Motor neuron (in vitro differentiated cells): ENCODE results near the gene ANKRD35. TPM values are rescaled to one million over a fixed set of nuclear protein-coding genes. Genes with fewer than 3 reads are reported as not detected.

Experiments
- ATAC-seq, 8 experiments: fragments of 200-7000 bp; cut with Tn5 transposase; replicated peaks in 6 of 8; 2 replicates each; pipeline ENCODE4 v1.8.0; 2021; ENCODE audit warnings: mild to moderate bottlenecking in 8 of 8, moderate library complexity in 8 of 8
- H3K27ac ChIP-seq, 2 donors: fragments of 250-450 bp; sonication (Bioruptor Pico); 2 replicates each; pipeline ENCODE4 v1.9.0; 2021; ENCODE audit warnings: antibody characterized with exemption in 2 of 2, mild to moderate bottlenecking in 2 of 2, moderate library complexity in 1 of 2
- H3K4me1 ChIP-seq, 2 donors: fragments of 250-450 bp; sonication (Bioruptor Pico); replicated peaks in 1 of 2; 2 replicates each; pipeline ENCODE4 v1.6.1; 2021; ENCODE audit warnings: antibody characterized with exemption in 2 of 2, mild to moderate bottlenecking in 2 of 2, moderate library complexity in 1 of 2
- H3K4me3 ChIP-seq, 5 donors: fragments of 250-450 bp; sonication (Bioruptor Pico); 2 replicates each; pipeline ENCODE4 v1.9.0; 2021; ENCODE audit warnings: antibody characterized with exemption in 5 of 5, mild to moderate bottlenecking in 5 of 5, moderate library complexity in 4 of 5
- WGBS, 10 experiments: fragments of 450-650 bp; shearing (Covaris generic); methylation state at CpG; one replicate each; pipeline ENCODE4 v1.0.0; 2022; 5-methylcytosine and 5-hydroxymethylcytosine counted together
- in situ Hi-C, 9 experiments: fragments of 400-800 bp; cut with MboI; loops; one replicate each; pipeline ENCODE4 v1.15.0; 2021; ENCODE audit warnings: low sequenced_read_pairs in 9 of 9, low pct_unique_long_range_greater_than_20kb in 2 of 9; ENCODE audit not compliant: unreplicated experiment in 9 of 9
- total RNA-seq, 8 experiments: library from RNA; unstranded; fragments of 300-600 nt; gene quantifications; 2 replicates each; pipeline versions ENCODE4 v1.2.3 to v1.2.4, GENCODE V29; 2022

Gene ANKRD35
- total RNA-seq, 8 experiments from 2014 or later = 0.15 to 1.4 (median 0.32) TPM; not detected in 2

DNA sequence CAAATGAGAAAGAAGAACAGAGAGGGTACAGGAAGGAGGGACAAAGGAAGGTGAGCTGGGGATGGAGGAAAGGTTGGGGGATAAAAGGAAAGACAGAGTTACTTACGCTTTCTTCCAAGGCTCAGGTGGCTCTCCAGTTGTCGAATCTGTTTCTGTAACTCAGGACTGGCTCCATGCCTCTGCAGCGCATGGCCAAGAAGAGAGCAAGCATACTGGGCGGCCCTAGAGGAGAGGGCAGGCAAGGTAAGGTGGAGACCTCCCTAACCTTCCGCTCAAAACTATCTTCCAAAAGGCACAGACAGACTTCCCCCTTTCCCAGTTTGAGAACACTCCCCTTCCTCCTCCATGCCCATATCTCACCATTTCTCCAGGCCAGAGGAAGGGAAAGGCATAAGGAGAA, 31.9 kb upstream of the ANKRD35 start:
- no peak for ATAC-seq
- in situ Hi-C loops = loop anchor here in 3 of 9 experiments (10.0 to 25.0 kb wide), 2 partner anchors 57 to 95 kb away; partner anchors contain the start of gene HJV (in 1 of the 3)
- H3K4me1 ChIP-seq = peaks cover 15 to 19% of the 10 kb centered on the region in 2 donors
- H3K4me3 ChIP-seq = peak overlapping the region; percentile 43 to 69 (median 61)
- 48 to 97% (median 77%) methylated on average over 1 to 5 of the region's 5 CpGs; no CpG with 5 or more reads in 2 of the 10 experiments for WGBS, 10 experiments
- H3K27ac ChIP-seq = peak overlapping the region in 1 of 2 donors; percentile 75

DNA sequence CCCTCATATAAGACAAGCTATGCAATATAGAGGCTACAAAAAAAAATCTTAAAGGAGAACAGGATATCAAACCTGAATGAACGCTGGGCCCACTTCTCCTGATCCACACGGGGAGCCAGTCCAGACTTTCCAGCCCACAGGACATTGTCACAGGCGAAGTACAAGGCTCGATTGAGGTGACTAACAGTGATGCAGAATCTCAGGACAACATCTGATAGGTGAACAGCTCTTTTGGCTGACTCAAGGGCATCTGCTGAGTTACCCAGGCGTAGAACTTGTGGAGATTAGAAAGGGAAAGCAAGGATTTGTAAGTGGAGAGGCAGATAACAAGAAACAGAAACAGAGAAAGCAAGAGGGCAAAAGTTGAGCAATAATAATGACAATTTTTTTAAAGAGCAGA, 31.1 kb upstream of the ANKRD35 start:
- in situ Hi-C loops = loop anchor here in 3 of 9 experiments (10.0 to 25.0 kb wide), 2 partner anchors 58 to 96 kb away; partner anchors contain the start of gene HJV (in 1 of the 3)
- Histone ChIP-seq H3K4me3 (no peak overlapping the region), H3K4me1 (peaks cover 15 to 19% of the 10 kb centered on the region in 2 donors), H3K27ac (no peak overlapping the region)
- 60 to 92% (median 81%) methylated on average over 1 to 5 of the region's 5 CpGs; no CpG with 5 or more reads in 2 of the 10 experiments for WGBS, 10 experiments
- ATAC-seq = no peak

DNA sequence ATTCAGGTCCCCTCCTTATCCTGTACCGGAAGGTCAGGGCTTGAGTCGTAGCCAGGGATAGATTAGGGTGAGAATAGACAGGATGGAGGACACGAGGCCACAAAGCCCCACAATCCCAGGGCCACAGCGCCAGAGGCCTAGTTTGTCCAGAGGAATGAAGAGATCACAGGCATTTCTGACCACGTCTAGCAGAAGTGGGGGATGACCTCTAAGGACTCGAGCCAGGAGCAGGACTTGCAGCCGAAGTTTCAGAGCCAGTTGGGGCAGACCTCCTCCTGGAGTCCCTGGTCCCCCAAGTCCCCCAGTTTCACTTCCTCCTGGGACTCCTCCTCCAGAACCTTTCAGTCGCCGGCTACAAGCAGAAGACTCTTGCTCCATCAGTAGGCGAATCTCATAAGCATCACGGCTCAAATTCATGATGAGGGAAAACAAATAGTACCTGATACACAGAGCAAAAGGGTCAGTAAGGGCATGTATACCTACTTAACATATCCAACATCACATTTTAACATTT, 26.5 kb upstream of the ANKRD35 start:
- WGBS, 10 experiments = 20 to 93% (median 88%) methylated on average over 2 to 11 of the region's 11 CpGs; no CpG with 5 or more reads in 4 of the 10 experiments
- H3K4me3 ChIP-seq = no peak overlapping the region
- H3K4me1 ChIP-seq = peaks cover 0 to 2% of the 10 kb centered on the region in 2 donors
- in situ Hi-C loops = loop anchor here in 3 of 9 experiments (10.0 to 25.0 kb wide), 2 partner anchors 63 to 100 kb away; partner anchors contain the start of gene HJV (in 1 of the 3)
- ATAC-seq = no peak
- H3K27ac ChIP-seq = no peak overlapping the region

DNA sequence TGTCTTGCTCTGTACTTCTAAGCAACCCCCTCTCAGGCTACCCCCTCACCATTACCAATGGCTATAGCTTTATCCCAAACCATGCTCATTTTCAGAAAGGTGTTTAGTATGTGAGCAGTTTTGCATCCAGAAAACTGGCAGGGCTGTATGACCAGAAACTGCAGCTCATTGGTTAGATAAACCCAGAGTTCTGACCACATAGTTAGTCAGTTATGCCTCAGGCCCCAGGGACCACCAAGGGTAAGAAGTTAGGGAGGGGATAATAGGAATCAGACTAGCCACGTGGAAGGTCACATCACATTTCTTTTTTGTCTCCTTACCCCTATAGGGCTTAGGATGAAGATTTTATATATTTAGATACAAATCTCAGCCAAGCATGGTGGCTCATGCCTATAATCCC, 23.0 kb upstream of the ANKRD35 start:
- H3K4me3 ChIP-seq = no peak overlapping the region
- no peak for ATAC-seq
- no peaks in the 10 kb centered on the region for H3K4me1 ChIP-seq
- WGBS, 10 experiments = 0 to 100% (median 78%) methylated on average over 1 of the region's 1 CpG; no CpG with 5 or more reads in 6 of the 10 experiments
- no peak overlapping the region for H3K27ac ChIP-seq
- in situ Hi-C loops = loop anchor here in 1 of 9 experiments (25.0 kb wide), 1 partner anchor 104 kb away; the partner anchor contains the start of gene HJV

DNA sequence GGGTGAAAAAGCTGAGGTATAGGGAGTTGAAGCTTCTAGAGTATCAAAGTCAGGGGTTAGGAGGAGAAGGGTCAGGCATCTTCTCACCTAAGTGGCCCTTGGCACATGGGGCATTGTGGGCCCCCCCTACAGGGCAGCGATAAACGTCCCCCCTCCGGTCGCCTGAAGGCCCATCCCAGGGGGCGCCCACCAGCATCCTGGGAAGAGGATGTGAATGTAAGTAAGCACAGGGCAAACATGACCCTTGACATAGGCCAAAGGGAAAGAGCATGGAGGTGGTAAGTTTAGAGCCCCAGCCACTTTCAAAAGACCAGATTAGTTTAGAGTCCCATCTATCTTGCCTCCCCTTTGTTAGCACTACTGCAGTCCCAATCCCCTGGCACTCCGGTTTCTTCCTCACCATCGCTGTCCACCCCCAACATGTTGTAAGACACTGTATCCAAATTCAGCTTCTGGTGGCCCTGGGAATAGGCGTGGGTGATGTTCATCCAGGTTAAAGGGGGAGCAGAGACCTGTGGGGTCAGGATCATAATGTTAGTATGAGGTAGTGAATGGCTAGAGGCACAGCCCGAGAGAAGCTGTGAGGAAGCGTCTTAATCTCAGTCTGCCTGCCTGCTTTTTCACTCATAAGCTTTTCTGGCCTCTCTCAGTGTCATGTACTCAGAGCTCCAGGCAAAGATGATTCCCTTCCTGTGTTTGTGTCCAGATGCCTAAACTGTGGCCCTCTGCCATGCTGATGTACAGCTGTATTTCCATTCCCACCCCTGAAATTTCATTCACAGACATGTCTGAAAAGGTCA, 21.5 kb upstream of the ANKRD35 start:
- peaks cover 8 to 10% of the 10 kb centered on the region in 2 donors for H3K4me1 ChIP-seq
- H3K27ac ChIP-seq = no peak overlapping the region
- no peak overlapping the region for H3K4me3 ChIP-seq
- WGBS, 10 experiments = 50 to 96% (median 82%) methylated on average over 1 to 9 of the region's 10 CpGs; no CpG with 5 or more reads in 2 of the 10 experiments
- ATAC-seq = no peak
- in situ Hi-C loops = loop anchor here in 1 of 9 experiments (25.0 kb wide), 1 partner anchor 105 kb away; the partner anchor contains the start of gene HJV

DNA sequence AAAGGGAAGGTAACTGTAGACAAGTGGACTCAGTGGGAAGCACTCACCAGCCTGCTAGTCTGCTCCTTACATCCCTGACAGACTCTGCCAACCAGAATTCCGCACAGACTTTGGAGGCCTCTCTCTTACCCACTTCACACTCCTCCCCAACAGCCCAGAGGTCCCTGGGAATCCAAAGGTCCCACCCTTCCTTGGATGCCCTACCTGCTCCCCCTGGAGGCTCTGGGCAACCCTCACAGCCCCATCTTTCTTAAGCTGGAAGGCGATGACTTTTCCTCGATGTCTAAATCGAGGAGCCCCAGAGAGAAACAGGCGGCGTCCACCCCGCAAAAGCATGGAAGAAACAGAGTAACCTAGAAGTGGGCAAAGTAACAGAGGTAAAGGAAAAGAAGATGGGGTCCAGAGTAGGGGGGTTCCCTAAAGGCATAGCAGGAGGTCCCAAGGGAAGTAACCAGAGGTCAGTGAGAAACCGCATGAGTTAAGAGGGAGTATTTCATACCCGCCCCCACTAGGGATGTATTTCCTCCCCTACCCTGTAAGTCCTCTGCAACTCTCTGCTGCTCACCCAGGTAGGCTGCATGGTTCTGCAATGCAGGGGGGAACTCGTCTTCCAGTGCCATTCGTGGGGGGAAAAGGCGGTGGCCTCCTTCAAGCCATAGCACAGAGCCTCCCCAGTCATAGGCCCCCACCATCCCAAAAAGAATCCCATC, 15.8 kb upstream of the ANKRD35 start:
- 80 to 100% (median 85%) methylated on average over 1 to 11 of the region's 12 CpGs; no CpG with 5 or more reads in 3 of the 10 experiments for WGBS, 10 experiments
- Histone ChIP-seq H3K4me1 (peaks cover 10 to 15% of the 10 kb centered on the region in 2 donors), H3K27ac (peak overlapping the region in 1 of 2 donors; percentile 28), H3K4me3 (no peak overlapping the region)
- no peak for ATAC-seq
- in situ Hi-C loops = loop anchor here in 1 of 9 experiments (25.0 kb wide), 1 partner anchor 111 kb away; the partner anchor contains the start of gene HJV

DNA sequence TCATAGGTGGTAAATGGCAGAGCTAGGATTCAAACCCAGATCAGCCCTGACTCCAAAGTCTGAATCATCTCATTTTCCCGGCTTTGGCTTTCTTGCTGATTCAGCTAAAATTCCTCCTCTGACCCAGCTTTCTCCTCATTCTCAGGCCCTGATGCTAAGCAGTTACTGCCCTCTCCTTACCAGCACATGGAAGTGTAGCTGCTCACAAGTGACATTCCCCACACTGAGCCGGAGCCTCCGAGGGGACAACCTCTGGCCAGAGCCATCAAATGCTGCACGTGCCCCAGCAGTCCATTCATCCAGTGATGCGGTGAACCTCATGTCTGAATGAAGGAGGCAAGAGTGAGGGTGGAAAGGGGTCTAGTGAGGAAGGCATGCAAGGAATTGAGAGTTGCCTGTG, 13.1 kb upstream of the ANKRD35 start:
- no peak overlapping the region for H3K4me3 ChIP-seq
- no peak overlapping the region for H3K27ac ChIP-seq
- no peak for ATAC-seq
- in situ Hi-C loops = loop anchor here in 1 of 9 experiments (10.0 kb wide), 1 partner anchor 116 kb away; no protein-coding TSS in a partner anchor
- peaks cover 10 to 15% of the 10 kb centered on the region in 2 donors for H3K4me1 ChIP-seq
- 33 to 86% (median 65%) methylated on average over 1 to 5 of the region's 5 CpGs; no CpG with 5 or more reads in 2 of the 10 experiments for WGBS, 10 experiments

DNA sequence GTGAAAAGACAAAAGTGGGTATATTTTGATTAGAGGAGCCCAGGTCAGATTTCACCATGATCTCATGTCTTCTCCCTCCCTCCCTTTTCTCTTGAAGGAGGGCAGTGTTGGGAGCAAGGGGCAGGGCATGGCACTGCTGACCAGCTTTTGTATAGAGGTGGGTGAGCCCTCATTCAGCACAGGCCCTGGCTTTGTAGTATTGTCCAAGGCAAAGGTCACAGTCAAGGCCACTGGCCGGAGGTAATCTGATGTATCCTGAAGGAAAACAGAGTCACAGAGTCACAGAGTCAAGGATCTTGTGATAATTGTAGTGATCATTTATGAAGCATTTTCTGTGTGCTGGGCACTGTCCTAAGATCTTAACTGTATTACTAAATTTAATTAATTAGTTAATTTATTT, 12.3 kb upstream of the ANKRD35 start:
- in situ Hi-C loops = loop anchor here in 1 of 9 experiments (10.0 kb wide), 1 partner anchor 117 kb away; no protein-coding TSS in a partner anchor
- no peak for ATAC-seq
- H3K4me1 ChIP-seq = peaks cover 8 to 12% of the 10 kb centered on the region in 2 donors
- 80 to 100% methylated on average over 1 of the region's 1 CpG; no CpG with 5 or more reads in 8 of the 10 experiments for WGBS, 10 experiments
- H3K27ac ChIP-seq = no peak overlapping the region
- H3K4me3 ChIP-seq = no peak overlapping the region

DNA sequence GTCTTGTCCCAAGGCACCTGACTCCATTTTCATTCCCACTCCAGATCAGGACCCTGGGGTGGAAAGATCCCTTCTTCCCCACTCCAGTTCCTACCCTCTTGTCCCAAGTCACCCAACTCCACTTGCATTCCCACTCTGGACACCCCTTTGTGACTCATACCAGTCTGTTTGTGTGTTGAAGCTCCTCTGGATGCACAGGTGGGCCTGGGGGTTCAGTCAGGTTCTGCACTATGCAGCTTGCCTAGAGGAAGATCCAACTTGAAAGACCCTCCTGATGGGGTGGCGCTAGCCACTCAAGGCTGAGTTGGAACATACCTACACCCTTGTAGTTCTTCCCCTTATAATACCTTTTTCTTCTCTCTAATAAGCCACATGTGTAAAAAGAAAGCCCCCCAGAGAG, 9.8 kb upstream of the ANKRD35 start:
- peaks cover 2 to 6% of the 10 kb centered on the region in 2 donors for H3K4me1 ChIP-seq
- in situ Hi-C loops = loop anchor here in 1 of 9 experiments (10.0 kb wide), 1 partner anchor 119 kb away; no protein-coding TSS in a partner anchor
- ATAC-seq = no peak
- WGBS, 10 experiments = 75 to 100% (median 80%) methylated on average over 1 of the region's 1 CpG; no CpG with 5 or more reads in 7 of the 10 experiments
- no peak overlapping the region for H3K4me3 ChIP-seq
- H3K27ac ChIP-seq = no peak overlapping the region

DNA sequence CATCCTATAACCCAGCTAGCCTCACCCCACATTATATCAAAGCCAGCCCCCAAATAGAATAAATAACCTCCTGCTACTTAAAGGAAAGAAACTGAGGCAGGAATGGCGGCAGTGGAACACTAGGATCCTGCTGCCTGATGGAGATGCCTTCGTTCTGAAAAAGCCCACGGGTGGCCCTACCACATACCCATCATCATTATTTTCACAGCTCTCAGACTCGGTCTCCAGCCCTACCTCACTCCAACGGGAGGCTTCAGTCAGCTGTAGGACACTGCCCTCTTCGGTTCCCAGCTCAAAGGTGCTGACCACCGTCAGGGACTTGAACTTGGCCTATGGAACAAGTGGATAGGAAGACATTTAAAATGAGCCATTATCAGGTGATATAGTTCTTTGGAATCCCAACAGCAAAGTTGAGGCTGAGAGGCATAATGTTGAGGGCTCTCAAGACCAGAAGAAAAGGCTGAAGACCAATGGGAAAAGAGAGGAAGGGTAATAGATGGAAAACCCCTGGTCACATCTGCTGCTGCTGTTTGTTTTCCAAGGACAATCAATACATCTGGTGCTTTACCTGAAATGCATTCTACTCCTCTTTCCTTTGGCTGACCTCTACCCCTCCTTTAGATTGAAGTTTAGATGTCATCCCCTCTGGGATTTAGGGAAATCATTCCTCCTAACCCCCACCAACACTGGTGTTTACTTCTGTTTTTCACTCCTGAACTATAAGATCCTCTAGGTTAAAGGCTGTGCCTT, 7.8 kb upstream of the ANKRD35 start:
- no peak overlapping the region for H3K27ac ChIP-seq
- 65 to 91% (median 80%) methylated on average over 3 to 7 of the region's 7 CpGs; no CpG with 5 or more reads in 3 of the 10 experiments for WGBS, 10 experiments
- H3K4me3 ChIP-seq = no peak overlapping the region
- ATAC-seq = no peak
- in situ Hi-C loops = loop anchor here in 1 of 9 experiments (10.0 kb wide), 1 partner anchor 121 kb away; no protein-coding TSS in a partner anchor
- peaks cover 2 to 6% of the 10 kb centered on the region in 2 donors for H3K4me1 ChIP-seq

DNA sequence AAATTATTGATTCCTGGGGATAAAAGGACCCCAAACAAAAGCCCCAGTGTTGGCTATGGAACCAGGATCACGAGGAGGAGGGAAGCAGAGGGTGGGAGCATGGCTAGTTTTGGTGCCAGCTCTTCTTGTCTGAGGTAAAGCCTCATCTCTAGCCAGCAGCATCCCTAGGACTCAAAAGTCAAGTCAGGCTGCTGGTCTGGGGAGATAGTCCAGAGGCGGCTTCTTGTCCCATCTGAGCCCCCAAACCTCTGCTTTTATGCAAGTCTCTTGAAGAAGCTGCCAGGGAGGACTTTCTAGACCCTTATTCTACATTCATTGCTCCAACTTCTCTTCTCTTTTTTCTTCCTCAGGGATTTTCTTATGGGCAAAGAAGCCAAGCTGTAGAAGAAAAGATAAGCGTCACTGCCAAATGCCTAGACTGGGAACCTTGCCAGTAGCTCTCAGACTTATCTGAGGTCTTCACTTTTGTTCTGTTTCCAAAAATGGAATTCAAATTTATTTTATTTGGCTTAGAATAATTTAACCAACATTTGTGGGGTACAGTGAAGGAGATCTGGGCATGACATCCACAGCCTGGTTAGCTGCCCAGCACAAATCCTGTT, 6.9 kb upstream of the ANKRD35 start:
- Histone ChIP-seq H3K4me1 (peaks cover 2 to 6% of the 10 kb centered on the region in 2 donors), H3K4me3 (no peak overlapping the region), H3K27ac (no peak overlapping the region)
- in situ Hi-C loops = loop anchor here in 1 of 9 experiments (10.0 kb wide), 1 partner anchor 122 kb away; no protein-coding TSS in a partner anchor
- ATAC-seq = no peak
- WGBS, 10 experiments = 54 to 100% (median 83%) methylated on average over 1 to 3 of the region's 3 CpGs; no CpG with 5 or more reads in 1 of the 10 experiments
